GM19395 (cell line): ENCODE data around the gene SHBG.
A peak's percentile ranks its signal among the peaks of the same experiment; 100 is the strongest.
"Not testable (repeated sequence)": the region's sequence is repeated elsewhere in the genome, so short reads cannot be mapped to it uniquely, and the experiment has no call there.

Experiments used
- ATAC-seq: cut with Tn5 transposase; IDR thresholded peaks from one replicate; pipeline ENCODE4 v1.9.1; 2021; ENCODE audit warnings: mild to moderate bottlenecking, moderate library complexity; ENCODE audit not compliant: unreplicated experiment

Gene SHBG

GRCh38 chr17:7629939-7630571 lies at the start of gene SHBG:
SHBG (plus strand) TSS chr17:7630135; CDS start chr17:7630173, 38 bp downstream.
- ATAC-seq, result no peak

- ATAC-seq, result no peak
Observed at GRCh38 chr17:7580604-7581575, 49.0 kb upstream of the SHBG start.

- ATAC-seq, result no peak
Observed at GRCh38 chr17:7582396-7583252, 47.3 kb upstream of the SHBG start.

GRCh38 chr17:7583253-7584109 lies 46.5 kb upstream of the SHBG start, which contains the start of gene MPDU1:
MPDU1 (plus strand) TSS chr17:7583852; CDS start chr17:7583863, 11 bp downstream.
- ATAC-seq, result peak; percentile 67

- no peak for ATAC-seq
Observed at GRCh38 chr17:7586673-7587419, 43.1 kb upstream of the SHBG start.

- ATAC-seq, result no peak
Observed at GRCh38 chr17:7587420-7588151, 42.3 kb upstream of the SHBG start.

GRCh38 chr17:7588553-7589203 lies 41.3 kb upstream of the SHBG start:
- no peak for ATAC-seq

- no peak for ATAC-seq
Observed at GRCh38 chr17:7589204-7589868, 40.6 kb upstream of the SHBG start.

- ATAC-seq, result no peak
Observed at GRCh38 chr17:7589891-7590691, 39.8 kb upstream of the SHBG start, which contains the start of gene SOX15. SOX15 (minus strand) TSS chr17:7590094; CDS start chr17:7589676, 418 bp downstream.

GRCh38 chr17:7590743-7591142 lies 39.2 kb upstream of the SHBG start:
- ATAC-seq, result no peak

- no peak for ATAC-seq
Observed at GRCh38 chr17:7591596-7591995, 38.3 kb upstream of the SHBG start.

- ATAC-seq, result no peak
Observed at GRCh38 chr17:7592422-7593021, 37.4 kb upstream of the SHBG start.

GRCh38 chr17:7593296-7593695 lies 36.6 kb upstream of the SHBG start:
- ATAC-seq, result no peak

- not testable (repeated sequence) for ATAC-seq
Observed at GRCh38 chr17:7597561-7597960, 32.4 kb upstream of the SHBG start.

- ATAC-seq, result no peak
Observed at GRCh38 chr17:7606280-7606679, 23.7 kb upstream of the SHBG start.

- no peak for ATAC-seq
Observed at GRCh38 chr17:7610641-7611040, 19.3 kb upstream of the SHBG start.
